ENCODE data around the gene MPRIP.
A peak's percentile ranks its signal among the peaks of the same experiment; 100 is the strongest.
"Not testable (repeated sequence)": the region's sequence is repeated elsewhere in the genome, so short reads cannot be mapped to it uniquely, and the experiment has no call there.

MPRIP gene

GRCh38 chr17:17151541-17151940 lies 109.3 kb downstream of the MPRIP start:
- no peak for DNase-seq

DNA sequence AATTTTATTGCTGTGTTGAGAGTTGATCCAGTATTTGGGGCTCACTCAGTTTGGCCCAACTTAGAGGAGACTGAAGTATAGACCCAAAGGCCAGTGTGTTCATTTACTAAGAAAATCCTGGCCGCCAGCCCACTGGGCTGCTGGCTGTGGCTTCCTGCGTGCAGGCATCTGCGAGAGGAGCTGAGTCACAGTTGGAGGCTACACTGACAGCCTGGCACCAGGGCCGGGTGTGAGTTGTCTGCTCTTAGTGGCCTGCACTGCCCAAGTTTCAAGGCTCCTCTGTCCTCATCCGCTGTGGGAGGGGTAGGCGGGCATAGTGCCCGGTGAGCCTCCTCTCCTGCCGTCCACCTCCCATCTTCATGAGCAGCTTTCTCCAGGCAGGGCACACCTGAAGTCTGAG lies 109.7 kb downstream of the MPRIP start:
- no peak for DNase-seq

DNA sequence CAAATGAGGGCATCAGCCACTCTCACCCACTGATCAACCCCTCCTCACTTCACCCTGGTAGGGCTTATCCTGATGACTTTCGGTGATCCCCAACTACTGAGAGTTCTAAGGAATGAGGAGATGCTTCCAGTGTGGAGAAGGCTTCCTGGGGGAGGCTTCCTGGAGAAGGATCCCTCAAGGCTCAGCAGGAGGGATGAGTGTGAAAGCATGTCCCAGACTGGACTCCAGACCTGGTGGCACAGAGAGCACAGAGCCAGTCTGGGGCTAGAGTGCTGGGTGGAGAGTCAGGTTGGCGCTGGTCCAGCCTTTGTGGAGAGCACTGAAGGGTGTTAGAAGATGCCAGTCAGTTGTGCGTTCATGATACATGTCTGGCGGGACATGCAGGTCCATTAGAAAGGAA lies 110.1 kb downstream of the MPRIP start:
- no peak for DNase-seq

DNA sequence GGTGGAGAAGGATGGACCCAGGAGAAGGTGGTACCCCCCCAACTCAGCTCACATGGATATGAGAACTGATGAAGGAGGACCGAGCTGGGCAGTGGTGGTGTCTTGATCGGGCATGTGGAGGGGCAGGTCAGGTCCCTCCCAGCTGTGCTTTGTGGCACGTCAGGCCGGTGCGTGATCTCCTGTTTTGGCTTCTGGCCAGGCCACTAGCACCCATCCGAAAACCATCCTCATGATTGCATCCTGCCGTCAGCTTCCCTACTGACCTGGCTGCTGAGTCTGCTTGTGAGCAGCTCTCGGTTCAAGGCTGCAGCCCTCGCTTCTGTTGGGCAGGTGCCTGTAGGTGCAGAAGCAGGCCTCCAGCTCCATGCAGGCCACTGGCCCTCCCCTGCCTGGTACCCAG lies 110.8 kb downstream of the MPRIP start:
- no peak for DNase-seq

DNA sequence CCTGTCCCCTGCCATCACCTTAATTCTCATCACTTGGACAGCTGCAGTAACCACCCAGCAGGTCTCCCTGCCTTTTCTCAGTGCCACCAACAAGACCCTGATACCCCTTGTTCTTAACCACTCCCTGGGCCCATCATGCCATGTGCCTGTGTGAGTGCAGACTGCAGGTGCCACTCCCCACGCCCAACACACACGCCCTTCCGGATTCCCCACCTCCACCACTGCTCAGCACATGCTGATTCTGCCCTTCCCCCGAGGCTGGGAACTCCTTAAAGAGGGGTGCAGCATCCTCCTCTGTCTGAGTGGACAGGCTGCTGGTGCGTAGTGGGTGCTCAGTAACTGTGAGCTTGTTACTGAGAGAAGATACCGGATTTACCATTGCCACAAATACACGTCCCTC lies 111.5 kb downstream of the MPRIP start:
- no peak for DNase-seq

GRCh38 chr17:17154556-17154955 lies 112.3 kb downstream of the MPRIP start:
- DNase-seq: no peak

DNA sequence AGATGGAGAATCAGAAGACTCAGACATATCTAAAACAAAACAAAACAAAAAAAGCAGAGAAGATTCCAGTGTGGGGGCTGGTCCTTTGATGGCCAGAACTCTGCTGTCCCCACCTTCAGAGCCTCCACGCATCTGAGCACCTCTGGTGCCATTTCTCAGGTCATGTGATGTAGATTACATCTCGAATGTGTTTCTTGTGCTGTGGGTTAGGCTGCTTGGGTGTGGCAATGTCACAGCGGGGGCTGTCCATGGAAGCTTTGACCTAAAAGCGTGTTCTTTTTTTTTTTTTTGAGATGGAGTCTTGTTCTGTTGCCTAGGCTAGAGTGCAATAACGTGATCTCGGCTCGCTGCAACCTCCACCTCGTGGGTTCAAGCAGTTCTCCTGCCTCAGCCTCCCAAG lies 112.7 kb downstream of the MPRIP start:
- DNase-seq: no peak

GRCh38 chr17:17155568-17155967 lies 113.3 kb downstream of the MPRIP start:
- DNase-seq: no peak

- peak; percentile 78 for DNase-seq
Measured at GRCh38 chr17:17156107-17156506, 113.8 kb downstream of the MPRIP start.

DNA sequence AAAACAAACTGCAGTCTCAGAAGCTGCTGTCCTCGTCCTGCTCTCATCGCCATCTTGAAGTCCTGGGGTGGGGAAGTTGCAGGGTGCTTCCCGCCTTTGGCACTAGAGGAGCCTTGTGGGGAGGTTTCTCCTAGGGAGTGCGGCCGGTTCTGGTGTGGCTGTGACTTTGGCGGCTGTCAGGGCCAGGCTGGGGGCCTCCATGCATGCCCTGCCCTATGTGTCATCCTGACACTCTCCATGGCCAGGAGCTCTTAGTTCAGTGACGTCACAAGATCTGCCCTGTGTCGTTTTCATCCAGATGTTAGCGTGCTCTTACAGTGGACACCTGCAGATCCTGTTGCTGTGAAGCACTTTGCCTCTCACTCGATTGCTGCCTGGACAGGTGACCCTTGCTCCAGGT lies 114.3 kb downstream of the MPRIP start:
- DNase-seq: no peak

- no peak for DNase-seq
Measured at GRCh38 chr17:17157041-17157440, 114.8 kb downstream of the MPRIP start.

- not testable (repeated sequence) for DNase-seq
Measured at GRCh38 chr17:17158506-17158905, 116.2 kb downstream of the MPRIP start.

- peak; percentile 67 for DNase-seq
Measured at GRCh38 chr17:17159571-17159970, 117.3 kb downstream of the MPRIP start.

DNA sequence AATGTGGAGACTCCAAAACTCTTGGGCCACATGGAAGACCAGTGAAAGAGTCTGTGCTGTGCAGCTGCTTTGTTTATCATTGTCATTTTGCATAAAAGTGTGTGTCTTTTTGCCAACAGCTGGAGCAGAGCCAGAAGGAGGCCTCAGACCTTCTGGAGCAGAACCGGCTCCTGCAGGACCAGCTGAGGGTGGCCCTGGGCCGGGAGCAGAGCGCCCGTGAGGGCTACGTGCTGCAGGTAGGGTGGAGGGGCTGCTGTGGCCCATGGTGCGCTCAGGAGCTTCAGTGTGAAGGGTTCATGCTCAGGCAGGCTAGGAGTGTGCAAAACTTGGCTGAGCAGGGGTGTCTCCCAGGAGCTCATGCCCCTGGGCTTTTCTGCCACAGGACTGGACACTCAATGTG lies 118.9 kb downstream of the MPRIP start:
- DNase-seq: no peak

- DNase-seq: no peak
Measured at GRCh38 chr17:17161759-17162158, 119.5 kb downstream of the MPRIP start.

GRCh38 chr17:17164156-17164555 lies 121.9 kb downstream of the MPRIP start:
- no peak for DNase-seq

- DNase-seq: no peak
Measured at GRCh38 chr17:17164676-17165075, 122.4 kb downstream of the MPRIP start.

- no peak for DNase-seq
Measured at GRCh38 chr17:17165666-17166308, 123.5 kb downstream of the MPRIP start.

- DNase-seq: no peak
Measured at GRCh38 chr17:17166446-17166845, 124.2 kb downstream of the MPRIP start.

GRCh38 chr17:17167356-17167755 lies 125.1 kb downstream of the MPRIP start:
- DNase-seq: no peak

DNA sequence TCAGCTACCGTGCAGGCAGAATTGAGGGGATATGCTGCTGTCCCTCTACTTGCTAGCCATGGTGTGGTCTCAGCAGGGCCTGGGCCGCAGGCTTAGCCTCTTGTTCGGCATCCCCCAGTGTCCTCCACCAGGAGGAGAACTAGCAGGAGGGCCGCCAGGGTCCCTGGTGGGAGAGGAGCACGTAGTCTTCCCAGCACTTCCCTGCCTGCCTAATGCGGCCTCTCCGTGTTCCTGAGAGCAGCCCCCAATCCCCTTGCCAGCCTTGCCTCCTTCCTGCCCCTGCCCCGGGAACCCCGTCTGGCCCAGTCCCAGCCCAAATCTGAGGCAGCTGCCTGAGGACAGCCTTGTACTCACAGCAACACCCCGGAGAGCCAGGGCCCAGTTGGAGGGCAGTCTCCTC lies 125.7 kb downstream of the MPRIP start:
- DNase-seq: no peak

DNA sequence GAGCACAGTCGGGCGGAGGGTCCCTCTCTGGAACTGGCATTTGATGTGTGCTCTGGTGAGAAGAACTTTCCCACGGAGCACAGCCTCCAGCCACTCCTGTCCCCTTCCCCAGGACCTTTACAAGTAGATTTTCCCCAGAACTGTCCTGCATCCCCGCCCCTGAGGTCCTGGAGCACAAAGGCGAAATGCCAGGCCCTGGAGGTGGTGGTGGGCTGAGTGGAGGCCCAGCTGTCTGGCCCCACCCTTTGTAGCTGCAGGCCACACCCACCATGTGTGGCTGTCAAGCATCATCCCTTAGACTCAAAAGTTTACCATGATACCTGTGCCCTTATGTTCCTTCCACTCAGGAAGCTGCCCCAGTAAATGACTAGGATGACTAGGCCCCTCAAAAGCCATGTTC lies 126.1 kb downstream of the MPRIP start:
- DNase-seq: no peak

DNA sequence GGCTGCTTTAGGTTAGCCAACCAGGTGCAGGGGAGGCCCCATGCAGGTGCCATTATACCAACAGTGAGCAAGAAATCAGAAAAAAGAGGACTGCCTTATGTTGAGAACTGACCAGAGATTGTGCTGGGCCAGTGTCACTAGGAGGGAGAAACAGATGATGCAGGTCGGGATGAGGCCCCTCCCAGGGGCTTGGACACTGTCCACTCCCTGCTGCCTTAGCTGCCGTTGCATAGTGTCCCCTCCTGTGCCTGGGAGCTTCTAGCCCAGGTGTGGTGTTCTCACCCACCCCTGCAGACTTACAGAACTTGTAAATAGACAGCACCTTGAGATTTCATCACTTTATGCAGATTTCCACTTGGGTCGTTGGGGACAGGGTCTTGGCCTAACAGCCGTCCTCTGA lies 127.1 kb downstream of the MPRIP start:
- DNase-seq: no peak

- no peak for DNase-seq
Measured at GRCh38 chr17:17170346-17170985, 128.2 kb downstream of the MPRIP start.

DNA sequence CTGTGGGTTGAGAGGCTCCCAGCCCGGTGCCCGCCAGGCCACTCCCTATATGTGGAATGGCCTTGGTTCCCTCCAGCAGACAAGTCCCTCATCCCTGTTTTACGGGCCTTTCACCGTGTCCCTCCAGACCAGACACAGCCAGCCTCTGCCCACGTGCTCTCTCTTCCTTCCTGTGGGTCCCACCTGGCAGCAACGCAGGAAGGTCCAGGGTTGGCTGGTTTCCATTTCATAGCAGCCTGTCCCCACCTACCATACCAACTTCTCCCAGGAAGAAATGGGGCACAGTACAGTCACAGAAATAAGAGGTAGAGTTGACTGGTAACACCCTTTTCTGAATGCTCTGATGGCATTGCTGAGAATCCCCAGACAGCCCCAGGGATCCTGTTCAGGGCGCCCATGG lies 128.9 kb downstream of the MPRIP start:
- no peak for DNase-seq
